CD4-positive, alpha-beta T cell treated with Interleukin-6 for 4 hours (primary cell): ENCODE measurements around the gene NAA35.

Source experiments
- DNase-seq: peaks from one replicate; pipeline ENCODE4 v3.0.0-alpha.2; 2020; ENCODE audit warnings: mixed read lengths

NAA35 gene

GRCh38 chr9:86069206-86069869 lies 128.4 kb downstream of the NAA35 start:
- DNase-seq: no peak
